DOHH2 (cell line): ENCODE results near the gene SHMT1.

Experiments
- H3F3A ChIP-seq: fragments of 200-600 bp; sonication (generic), shearing (Covaris generic); 2 replicates; pipeline ENCODE4 v1.6.0; 2016; ENCODE audit warnings: antibody characterized with exemption, mild to moderate bottlenecking; ENCODE audit not compliant: control insufficient read depth, insufficient read depth
- H3K27ac ChIP-seq: fragments of 200-600 bp; sonication (generic); 2 replicates; pipeline ENCODE4 v1.5.1; 2014; ENCODE audit warnings: low read depth, mild to moderate bottlenecking, low read length, moderate library complexity
- H3K27me3 ChIP-seq: fragments of 200-600 bp; sonication (generic); 2 replicates; pipeline ENCODE4 v1.6.1; 2014; ENCODE audit warnings: mild to moderate bottlenecking, low read length, mixed read lengths; ENCODE audit not compliant: control insufficient read depth
- H3K36me3 ChIP-seq: fragments of 200-600 bp; sonication (generic); 2 replicates; pipeline ENCODE4 v1.6.1; 2014; ENCODE audit warnings: mild to moderate bottlenecking, low read length, moderate library complexity, mixed read lengths; ENCODE audit not compliant: control insufficient read depth
- H3K4me1 ChIP-seq: fragments of 200-600 bp; sonication (generic); 2 replicates; pipeline ENCODE4 v1.6.1; 2014; ENCODE audit warnings: mild to moderate bottlenecking, low read length, mixed read lengths; ENCODE audit not compliant: control insufficient read depth
- H3K4me2 ChIP-seq: fragments of 200-600 bp; sonication (generic); 2 replicates; pipeline ENCODE4 v1.6.0; 2014; ENCODE audit warnings: mild to moderate bottlenecking, low read length, moderate library complexity
- H3K4me3 ChIP-seq: fragments of 200-600 bp; sonication (generic); 2 replicates; pipeline ENCODE4 v1.5.1; 2014; ENCODE audit warnings: mild to moderate bottlenecking, low read length, mixed read lengths
- H3K79me2 ChIP-seq: fragments of 200-600 bp; sonication (generic); 2 replicates; pipeline ENCODE4 v1.6.1; 2014; ENCODE audit warnings: mild to moderate bottlenecking, low read length, mixed read lengths; ENCODE audit not compliant: control insufficient read depth
- H3K9me2 ChIP-seq: fragments of 200-600 bp; sonication (generic); replicated peaks from 2 replicates; pipeline ENCODE4 v1.6.1; 2014; ENCODE audit warnings: mild to moderate bottlenecking, low read length, mixed read lengths; ENCODE audit not compliant: control insufficient read depth
- H3K9me3 ChIP-seq: fragments of 200-600 bp; sonication (generic); 2 replicates; pipeline ENCODE4 v1.6.1; 2014; ENCODE audit warnings: antibody characterized with exemption, low read length, mixed read lengths; ENCODE audit not compliant: control insufficient read depth, insufficient read depth
- H4K20me1 ChIP-seq: fragments of 200-600 bp; sonication (generic); 2 replicates; pipeline ENCODE4 v1.6.0; 2014; ENCODE audit warnings: low read depth, mild to moderate bottlenecking, antibody characterized with exemption, low read length, moderate library complexity; ENCODE audit not compliant: control insufficient read depth, insufficient read depth
- EZH2phosphoT487 ChIP-seq: fragments of 200-600 bp; sonication (generic); IDR thresholded peaks from 2 replicates; pipeline ENCODE4 v1.6.1; 2017; ENCODE audit warnings: borderline replicate concordance, mild to moderate bottlenecking, antibody characterized with exemption, low read length, moderate library complexity, mixed read lengths
- TF ChIP-seq, protein P1 (sequence below): fragments of 200-600 bp; sonication (generic); IDR thresholded peaks from one replicate; pipeline ENCODE4 v1.5.1; 2014; ENCODE audit warnings: antibody characterized with exemption, mild to moderate bottlenecking, low read depth, low read length; ENCODE audit not compliant: poor library complexity, severe bottlenecking

SHMT1 gene

DNA sequence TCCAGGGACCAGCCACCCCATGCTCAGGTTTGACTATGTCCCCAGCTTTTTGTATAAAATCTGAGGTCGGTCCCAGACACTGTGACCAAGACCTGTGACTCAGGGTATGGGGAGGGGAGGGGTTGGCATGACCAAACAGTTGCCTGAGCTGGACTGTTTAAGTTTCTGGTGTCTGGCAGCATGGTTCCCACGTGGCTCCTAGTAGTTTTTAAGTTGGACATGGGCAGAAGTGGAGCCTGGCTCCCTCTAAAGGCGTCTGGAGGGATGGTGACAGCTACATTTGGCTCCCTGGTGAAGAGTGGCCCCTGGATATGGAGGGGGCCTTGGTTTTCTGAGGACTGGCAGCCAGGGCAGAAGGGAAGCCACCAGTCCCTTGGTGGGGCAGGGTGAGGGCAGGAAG, 40.3 kb downstream of the SHMT1 start:
- H3K4me3 ChIP-seq, result no peak overlapping the region
- no peaks in the 10 kb centered on the region for H3K27me3 ChIP-seq
- H3K4me2 ChIP-seq, result no peak overlapping the region
- H3K79me2 ChIP-seq, result peaks cover 40% of the 10 kb centered on the region
- H4K20me1 ChIP-seq, result no peaks in the 10 kb centered on the region
- H3K36me3 ChIP-seq, result peaks cover 67% of the 10 kb centered on the region
- no peaks in the 10 kb centered on the region for H3K9me2 ChIP-seq
- peaks cover 9% of the 10 kb centered on the region for H3K4me1 ChIP-seq
- H3F3A ChIP-seq, result no peaks in the 10 kb centered on the region
- TF ChIP-seq, protein P1, sequence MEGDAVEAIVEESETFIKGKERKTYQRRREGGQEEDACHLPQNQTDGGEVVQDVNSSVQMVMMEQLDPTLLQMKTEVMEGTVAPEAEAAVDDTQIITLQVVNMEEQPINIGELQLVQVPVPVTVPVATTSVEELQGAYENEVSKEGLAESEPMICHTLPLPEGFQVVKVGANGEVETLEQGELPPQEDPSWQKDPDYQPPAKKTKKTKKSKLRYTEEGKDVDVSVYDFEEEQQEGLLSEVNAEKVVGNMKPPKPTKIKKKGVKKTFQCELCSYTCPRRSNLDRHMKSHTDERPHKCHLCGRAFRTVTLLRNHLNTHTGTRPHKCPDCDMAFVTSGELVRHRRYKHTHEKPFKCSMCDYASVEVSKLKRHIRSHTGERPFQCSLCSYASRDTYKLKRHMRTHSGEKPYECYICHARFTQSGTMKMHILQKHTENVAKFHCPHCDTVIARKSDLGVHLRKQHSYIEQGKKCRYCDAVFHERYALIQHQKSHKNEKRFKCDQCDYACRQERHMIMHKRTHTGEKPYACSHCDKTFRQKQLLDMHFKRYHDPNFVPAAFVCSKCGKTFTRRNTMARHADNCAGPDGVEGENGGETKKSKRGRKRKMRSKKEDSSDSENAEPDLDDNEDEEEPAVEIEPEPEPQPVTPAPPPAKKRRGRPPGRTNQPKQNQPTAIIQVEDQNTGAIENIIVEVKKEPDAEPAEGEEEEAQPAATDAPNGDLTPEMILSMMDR, result peak; percentile 31
- TF ChIP-seq EZH2phosphoT487, result no peak
- no peaks in the 10 kb centered on the region for H3K9me3 ChIP-seq
- H3K27ac ChIP-seq, result no peak overlapping the region

DNA sequence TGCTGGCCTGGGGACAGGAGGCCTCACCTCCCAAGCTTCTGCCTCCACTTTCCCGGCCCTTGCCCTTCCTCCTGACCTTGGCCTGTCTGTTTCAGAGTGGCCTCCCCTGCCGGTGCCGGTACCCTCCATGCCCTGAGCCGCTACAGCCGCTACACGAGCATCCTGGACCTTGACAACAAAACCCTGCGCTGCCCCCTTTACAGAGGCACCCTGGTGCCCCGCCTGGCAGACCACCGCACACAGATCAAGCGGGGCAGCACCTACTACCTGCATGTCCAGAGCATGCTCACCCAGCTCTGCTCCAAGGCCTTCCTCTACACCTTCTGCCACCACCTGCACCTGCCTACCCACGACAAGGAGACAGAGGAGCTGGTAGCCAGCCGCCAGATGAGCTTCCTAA, 40.8 kb downstream of the SHMT1 start:
- peaks cover 14% of the 10 kb centered on the region for H3K4me1 ChIP-seq
- H3K27me3 ChIP-seq, result no peaks in the 10 kb centered on the region
- no peaks in the 10 kb centered on the region for H3K9me2 ChIP-seq
- H3K4me3 ChIP-seq, result no peak overlapping the region
- peaks cover 70% of the 10 kb centered on the region for H3K36me3 ChIP-seq
- no peaks in the 10 kb centered on the region for H3K9me3 ChIP-seq
- no peak for TF ChIP-seq EZH2phosphoT487
- TF ChIP-seq, protein P1, result no peak
- H3K4me2 ChIP-seq, result no peak overlapping the region
- peaks cover 45% of the 10 kb centered on the region for H3K79me2 ChIP-seq
- no peaks in the 10 kb centered on the region for H3F3A ChIP-seq
- H3K27ac ChIP-seq, result no peak overlapping the region
- H4K20me1 ChIP-seq, result 0 out of 2 replicates have a peak, but pooled peaks cover 4% of the 10 kb centered on the region

DNA sequence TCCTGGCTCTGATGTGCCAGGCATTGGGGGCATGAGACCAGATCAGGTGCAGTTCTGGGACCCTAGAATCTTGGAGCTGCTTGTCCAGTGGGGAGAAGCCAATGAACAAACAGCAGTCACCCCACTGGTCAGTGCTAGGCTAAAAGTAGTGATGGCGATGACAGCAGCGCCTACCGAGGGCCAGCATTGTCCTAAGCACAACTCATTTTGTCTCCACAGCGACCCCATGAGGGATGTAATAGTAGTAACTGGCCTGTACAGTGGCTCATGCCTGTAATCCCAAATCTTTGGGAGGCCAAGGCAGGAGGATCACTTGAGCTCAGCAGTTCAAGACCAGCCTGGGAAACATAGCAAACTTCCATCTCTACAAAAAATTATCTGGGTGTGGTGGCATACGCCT, 42.0 kb downstream of the SHMT1 start:
- Histone ChIP-seq H3K4me3 (no peak overlapping the region), H4K20me1 (0 out of 2 replicates have a peak, but pooled peaks cover 4% of the 10 kb centered on the region), H3F3A (no peaks in the 10 kb centered on the region), H3K27ac (no peak overlapping the region), H3K36me3 (peaks cover 70% of the 10 kb centered on the region), H3K4me1 (peaks cover 26% of the 10 kb centered on the region), H3K79me2 (peaks cover 57% of the 10 kb centered on the region), H3K4me2 (no peak overlapping the region), H3K9me3 (no peaks in the 10 kb centered on the region), H3K9me2 (no peaks in the 10 kb centered on the region), H3K27me3 (no peaks in the 10 kb centered on the region)
- TF ChIP-seq, protein P1, result peak; percentile 55
- TF ChIP-seq EZH2phosphoT487, result no peak

DNA sequence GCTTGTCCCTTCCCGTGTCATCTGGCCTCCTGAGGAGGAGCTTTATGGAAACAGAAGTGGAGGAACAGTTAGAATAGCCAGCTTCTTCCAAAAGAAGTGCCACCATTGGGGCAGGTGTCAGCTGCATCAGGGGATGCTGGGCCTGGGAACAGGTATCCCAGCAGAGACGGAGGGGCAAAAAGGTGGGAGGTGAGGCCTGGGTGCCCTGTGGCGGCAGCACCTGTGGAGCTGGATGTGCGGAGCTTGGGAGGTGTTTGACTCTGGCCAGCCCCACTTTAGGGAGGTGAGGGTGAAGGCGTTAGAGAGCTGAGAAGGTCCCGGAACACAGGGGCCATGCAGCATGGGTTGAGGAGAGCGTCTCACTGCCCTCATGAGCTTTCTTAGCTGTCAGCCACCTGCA, 43.0 kb downstream of the SHMT1 start:
- TF ChIP-seq, protein P1, result no peak
- no peak for TF ChIP-seq EZH2phosphoT487
- no peaks in the 10 kb centered on the region for H3F3A ChIP-seq
- H3K4me2 ChIP-seq, result peak overlapping the region; percentile 42; the same call in 1 of the 2 replicates
- no peak overlapping the region for H3K27ac ChIP-seq
- no peaks in the 10 kb centered on the region for H3K9me3 ChIP-seq
- H3K9me2 ChIP-seq, result no peaks in the 10 kb centered on the region
- peaks cover 67% of the 10 kb centered on the region for H3K79me2 ChIP-seq
- 0 out of 2 replicates have a peak, but pooled peaks cover 4% of the 10 kb centered on the region for H4K20me1 ChIP-seq
- H3K27me3 ChIP-seq, result no peaks in the 10 kb centered on the region
- no peak overlapping the region; the same call in 1 of the 2 replicates for H3K4me3 ChIP-seq
- H3K4me1 ChIP-seq, result peaks cover 34% of the 10 kb centered on the region
- H3K36me3 ChIP-seq, result peaks cover 74% of the 10 kb centered on the region
